ENCODE data around the gene PES1.

GRCh38 chr22:30574997-30575671, 16.6 kb downstream of the PES1 start:
- no peak for TF ChIP-seq POLR2A (IDR thresholded peaks at IDR 0.05)
- TF ChIP-seq CTCF (IDR thresholded peaks at IDR 0.05) = no peak
- TF ChIP-seq POLR2AphosphoS5 (IDR thresholded peaks at IDR 0.05; ENCODE audit: insufficient read depth in 1 of 2, low read depth in 1 of 2) = peak in 1 of 2 donors; percentile 48

Measured in vagina (tissue), 2 donors.